Measurements from ENCODE around the gene PRSS57.
A peak's percentile ranks its signal among the peaks of the same experiment; 100 is the strongest.

The PRSS57 gene

GRCh38 chr19:661427-662196 lies 33.6 kb downstream of the PRSS57 start:
- Histone ChIP-seq H3K27ac (ENCODE audit: poor library complexity, severe bottlenecking) (peak overlapping the region; percentile 86), H3K4me1 (ENCODE audit: insufficient read depth, poor library complexity, severe bottlenecking) (peaks cover 18% of the 10 kb centered on the region), H3K27me3 (ENCODE audit: insufficient read depth, poor library complexity, severe bottlenecking) (no peaks in the 10 kb centered on the region), H3K36me3 (ENCODE audit: low read depth) (peaks cover 27% of the 10 kb centered on the region), H3K4me3 (ENCODE audit: severe bottlenecking) (peak overlapping the region; percentile 99), H3K9me3 (ENCODE audit: severe bottlenecking) (no peaks in the 10 kb centered on the region)
- no peak for DNase-seq (ENCODE audit: low spot score)
- peak; percentile 13; the same call in 1 of the 3 replicates for ATAC-seq (ENCODE audit: low read depth)
- no peak for TF ChIP-seq CTCF (IDR thresholded peaks at IDR 0.05; ENCODE audit: poor library complexity, severe bottlenecking)

DNA sequence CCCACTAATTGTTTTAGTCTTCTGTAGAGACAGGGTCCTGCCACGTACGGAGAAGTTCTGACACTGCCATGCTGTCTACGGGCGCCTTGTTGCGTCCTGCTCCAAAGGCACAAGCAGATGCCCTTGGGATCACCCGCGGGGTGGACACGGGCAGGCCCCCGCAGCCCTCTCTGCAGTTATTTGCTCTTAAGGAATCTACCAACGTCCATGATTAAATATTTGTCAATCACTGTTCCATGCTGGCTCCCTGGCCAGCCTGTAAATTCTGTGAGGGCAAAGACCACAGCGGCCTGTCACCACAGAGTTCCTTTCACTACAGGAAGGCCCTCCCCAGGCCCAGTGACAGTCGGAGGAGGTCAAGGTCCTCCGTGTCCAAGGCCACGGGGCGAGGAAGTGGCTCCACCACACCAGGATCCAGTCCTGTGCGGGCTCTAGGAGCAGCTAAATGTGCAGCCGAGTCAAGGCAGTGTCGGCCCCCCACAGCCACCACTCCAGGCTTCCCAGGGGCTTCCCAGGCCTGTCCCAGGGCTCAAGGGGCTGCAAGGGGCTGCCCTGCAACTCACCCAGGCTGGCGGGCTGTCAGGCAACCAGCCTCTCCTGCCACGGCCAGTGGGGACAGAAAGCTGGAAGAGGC lies 34.3 kb downstream of the PRSS57 start:
- Histone ChIP-seq H3K9me3 (ENCODE audit: severe bottlenecking) (no peaks in the 10 kb centered on the region), H3K27ac (ENCODE audit: poor library complexity, severe bottlenecking) (peak overlapping the region; percentile 86), H3K36me3 (ENCODE audit: low read depth) (peaks cover 32% of the 10 kb centered on the region), H3K4me1 (ENCODE audit: insufficient read depth, poor library complexity, severe bottlenecking) (peaks cover 18% of the 10 kb centered on the region), H3K27me3 (ENCODE audit: insufficient read depth, poor library complexity, severe bottlenecking) (no peaks in the 10 kb centered on the region), H3K4me3 (ENCODE audit: severe bottlenecking) (peak overlapping the region; percentile 99)
- ATAC-seq (ENCODE audit: low read depth) (no peak), DNase-seq (ENCODE audit: low spot score) (no peak)
- TF ChIP-seq CTCF (IDR thresholded peaks at IDR 0.05; ENCODE audit: poor library complexity, severe bottlenecking): no peak

GRCh38 chr19:658916-659839 lies 36.1 kb downstream of the PRSS57 start:
- peaks cover 43% of the 10 kb centered on the region for H3K36me3 ChIP-seq (ENCODE audit: low read depth)
- no peak for DNase-seq (ENCODE audit: low spot score)
- no peaks in the 10 kb centered on the region for H3K9me3 ChIP-seq (ENCODE audit: severe bottlenecking)
- H3K4me3 ChIP-seq (ENCODE audit: severe bottlenecking): no peak overlapping the region
- no peaks in the 10 kb centered on the region for H3K27me3 ChIP-seq (ENCODE audit: insufficient read depth, poor library complexity, severe bottlenecking)
- TF ChIP-seq CTCF (IDR thresholded peaks at IDR 0.05; ENCODE audit: poor library complexity, severe bottlenecking): no peak
- H3K4me1 ChIP-seq (ENCODE audit: insufficient read depth, poor library complexity, severe bottlenecking): peaks cover 18% of the 10 kb centered on the region
- ATAC-seq (ENCODE audit: low read depth): peak; percentile 70
- H3K27ac ChIP-seq (ENCODE audit: poor library complexity, severe bottlenecking): peak overlapping the region; percentile 86

DNA sequence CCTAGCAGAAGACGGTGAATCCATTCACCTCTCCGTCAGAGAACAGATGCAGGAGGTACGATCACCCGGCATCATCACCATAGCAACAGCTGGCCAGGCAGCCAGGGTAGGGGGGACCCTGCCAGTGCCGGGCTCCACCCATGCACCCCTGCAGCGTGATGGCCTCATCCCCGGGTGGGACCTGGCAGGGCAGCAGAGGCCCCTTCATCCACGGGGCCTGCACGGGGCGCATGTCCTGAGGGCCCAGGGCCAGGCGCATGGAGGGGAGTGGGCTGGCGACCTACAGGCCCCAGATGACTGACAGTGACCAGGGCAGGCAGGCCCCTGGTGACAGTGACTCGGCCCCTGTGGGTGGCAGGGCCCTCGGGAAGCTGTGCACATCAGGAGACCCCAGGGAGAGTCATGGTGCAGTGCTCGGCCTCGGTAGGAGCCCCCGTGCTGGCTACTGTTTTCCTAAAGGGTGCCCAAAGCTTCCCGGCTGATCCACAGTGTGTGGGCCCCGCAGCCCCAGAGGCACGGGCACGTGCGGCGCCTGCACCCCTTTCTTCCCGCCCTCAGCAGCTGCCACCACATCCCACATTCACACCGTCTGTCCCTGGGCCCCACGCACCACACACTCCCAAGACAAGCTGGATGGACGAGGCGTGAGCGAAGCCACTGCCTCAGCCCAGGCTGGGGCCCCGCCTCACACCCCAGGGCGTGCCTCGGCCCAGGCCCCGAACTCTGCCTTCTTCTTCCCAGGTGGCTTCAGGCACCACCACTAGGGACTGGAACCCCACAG lies 37.0 kb downstream of the PRSS57 start:
- H3K36me3 ChIP-seq (ENCODE audit: low read depth): peaks cover 48% of the 10 kb centered on the region
- peaks cover 18% of the 10 kb centered on the region for H3K4me1 ChIP-seq (ENCODE audit: insufficient read depth, poor library complexity, severe bottlenecking)
- TF ChIP-seq CTCF (IDR thresholded peaks at IDR 0.05; ENCODE audit: poor library complexity, severe bottlenecking): no peak
- DNase-seq (ENCODE audit: low spot score) (no peak), ATAC-seq (ENCODE audit: low read depth) (no peak)
- H3K9me3 ChIP-seq (ENCODE audit: severe bottlenecking): no peaks in the 10 kb centered on the region
- H3K4me3 ChIP-seq (ENCODE audit: severe bottlenecking): no peak overlapping the region
- peak overlapping the region; percentile 86 for H3K27ac ChIP-seq (ENCODE audit: poor library complexity, severe bottlenecking)
- H3K27me3 ChIP-seq (ENCODE audit: insufficient read depth, poor library complexity, severe bottlenecking): no peaks in the 10 kb centered on the region

Data from RWPE2 (cell line).